Effector CD4-positive, alpha-beta T cell (primary cell): ENCODE data around the gene PAX4. TPM values are rescaled to one million over a fixed set of nuclear protein-coding genes. Genes with fewer than 3 reads are reported as not detected.
A peak's percentile ranks its signal among the peaks of the same experiment; 100 is the strongest.

ENCODE experiments used
- DNase-seq: peaks from one replicate; pipeline ENCODE4 v3.0.0-alpha.2; 2020
- total RNA-seq: gene quantifications from one replicate; lab custom pipeline; 2026; lab: John Stamatoyannopoulos, UW

PAX4 gene, protein sequence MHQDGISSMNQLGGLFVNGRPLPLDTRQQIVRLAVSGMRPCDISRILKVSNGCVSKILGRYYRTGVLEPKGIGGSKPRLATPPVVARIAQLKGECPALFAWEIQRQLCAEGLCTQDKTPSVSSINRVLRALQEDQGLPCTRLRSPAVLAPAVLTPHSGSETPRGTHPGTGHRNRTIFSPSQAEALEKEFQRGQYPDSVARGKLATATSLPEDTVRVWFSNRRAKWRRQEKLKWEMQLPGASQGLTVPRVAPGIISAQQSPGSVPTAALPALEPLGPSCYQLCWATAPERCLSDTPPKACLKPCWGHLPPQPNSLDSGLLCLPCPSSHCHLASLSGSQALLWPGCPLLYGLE
- not detected for total RNA-seq

DNA sequence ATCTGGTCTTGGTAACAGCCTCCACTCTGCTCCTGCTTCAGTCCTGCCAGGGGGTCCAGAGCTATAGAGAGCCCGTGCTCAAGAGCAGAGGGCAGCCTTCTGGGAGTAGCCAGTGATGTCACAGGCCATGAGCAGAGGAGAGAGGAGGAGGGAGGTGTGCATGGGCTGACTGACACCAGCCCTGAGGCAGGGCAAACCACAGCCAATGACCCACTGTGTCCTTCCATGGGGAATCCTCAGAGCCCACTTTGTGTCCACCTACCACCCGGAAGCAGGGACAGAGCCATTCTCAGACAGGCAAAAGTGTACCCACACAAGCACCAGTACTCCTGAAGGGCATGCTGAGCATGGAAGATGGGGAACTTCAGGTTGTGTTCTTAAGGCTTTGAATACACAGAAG lies at the start of gene PAX4:
Gene PAX4, minus strand, starts transcription at position 101 of the 400 bp plus-strand sequence. CDS start 2,214 bp downstream, outside the sequence.
- no peak for DNase-seq

DNA sequence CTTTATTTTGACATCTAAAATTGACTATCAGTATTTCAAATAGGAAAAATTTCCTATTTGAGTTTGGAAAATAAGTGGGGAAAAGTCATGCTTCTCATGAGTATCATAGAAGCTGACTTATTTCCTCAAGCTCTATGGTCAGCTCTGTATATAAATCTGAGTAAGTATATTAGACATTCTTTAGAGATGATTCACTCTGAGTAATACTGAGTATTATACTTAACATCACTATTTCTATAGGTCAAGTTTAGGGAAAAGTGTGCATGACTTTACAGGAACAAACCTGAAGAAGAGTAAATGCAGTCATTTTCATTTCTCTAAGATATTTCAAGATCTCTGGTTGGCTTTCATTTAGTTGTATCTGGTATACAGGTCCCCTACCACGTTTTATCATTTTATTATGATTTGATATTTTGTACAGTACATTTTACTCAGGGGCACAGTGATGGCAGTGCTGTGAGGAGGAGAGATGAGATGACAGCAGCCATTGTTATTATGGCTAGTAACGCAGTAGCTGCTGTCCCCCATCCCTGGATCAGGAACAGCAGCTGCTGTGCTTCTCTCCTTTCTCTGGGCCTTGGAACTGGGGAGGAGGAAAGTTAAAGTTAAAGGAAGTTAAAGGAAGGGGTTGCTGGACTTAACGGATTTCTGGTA lies 49.2 kb upstream of the PAX4 start:
- no peak for DNase-seq

DNA sequence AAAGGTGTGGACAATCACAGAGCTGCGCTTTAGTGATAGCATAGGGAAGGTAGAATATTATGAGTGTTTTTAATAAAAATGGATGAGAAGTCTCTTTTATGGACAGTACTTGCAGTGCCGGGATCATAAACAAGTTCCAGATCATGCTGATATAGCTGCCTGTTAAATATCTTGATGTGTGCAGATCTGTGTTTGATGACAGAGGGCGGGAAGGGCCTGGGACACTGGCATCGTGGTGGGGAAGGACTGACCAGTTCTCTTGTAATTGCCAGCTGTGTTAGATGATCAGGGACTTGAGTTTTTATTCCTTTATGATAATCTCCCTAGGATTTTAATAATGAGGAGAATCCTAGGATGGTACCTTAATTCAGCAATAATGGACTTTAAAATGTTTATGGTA lies 48.7 kb upstream of the PAX4 start:
- DNase-seq = no peak

DNA sequence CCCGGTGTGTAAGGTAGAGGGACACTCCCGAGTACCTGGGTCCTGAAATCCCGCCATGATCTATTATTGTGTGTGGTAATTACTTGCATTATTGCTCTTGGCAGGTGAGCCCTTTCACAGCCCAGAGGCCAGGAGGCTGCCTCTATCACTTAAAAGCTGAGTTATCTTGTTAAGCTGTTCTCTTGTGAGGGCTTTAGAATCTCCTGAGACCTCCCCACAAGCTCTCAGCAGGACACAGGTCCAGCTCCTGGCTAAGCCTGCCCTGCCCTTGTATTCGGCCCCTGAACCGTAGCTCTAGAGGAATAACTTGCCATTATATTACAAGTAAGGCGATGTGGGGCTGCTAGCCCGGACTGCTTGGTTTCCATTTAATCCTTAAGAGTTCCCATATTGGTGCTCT lies 48.0 kb upstream of the PAX4 start:
- no peak for DNase-seq

DNA sequence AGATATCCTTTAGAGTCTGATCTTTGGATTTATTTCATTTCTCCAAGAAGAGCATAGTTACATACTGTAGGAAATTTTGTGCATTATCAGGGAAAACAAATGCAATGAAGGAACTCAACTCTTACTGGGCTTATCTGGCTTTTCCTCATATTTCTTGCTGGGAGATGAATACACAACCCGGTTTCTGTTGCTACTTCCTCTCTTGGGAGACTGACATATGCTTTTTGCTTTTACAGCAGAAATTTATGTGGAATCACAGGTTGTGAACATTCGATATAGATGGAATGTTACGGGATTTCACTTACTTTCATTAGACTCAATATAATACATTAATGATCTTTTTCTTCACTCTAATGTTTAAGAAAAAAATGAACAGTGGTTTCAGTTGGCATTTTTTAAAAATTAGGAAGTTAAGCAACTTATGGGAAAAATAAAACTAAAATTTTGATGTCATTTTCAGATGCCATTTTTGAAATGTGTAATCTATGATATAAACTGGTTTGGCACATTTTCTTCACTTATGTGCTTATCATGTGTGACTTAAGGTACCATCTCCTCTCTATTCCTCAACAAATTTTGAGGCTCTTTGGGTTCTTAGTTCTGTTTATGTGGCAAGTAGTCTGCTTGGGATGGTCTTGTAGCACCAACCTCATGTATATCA lies 41.2 kb upstream of the PAX4 start:
- no peak for DNase-seq

DNA sequence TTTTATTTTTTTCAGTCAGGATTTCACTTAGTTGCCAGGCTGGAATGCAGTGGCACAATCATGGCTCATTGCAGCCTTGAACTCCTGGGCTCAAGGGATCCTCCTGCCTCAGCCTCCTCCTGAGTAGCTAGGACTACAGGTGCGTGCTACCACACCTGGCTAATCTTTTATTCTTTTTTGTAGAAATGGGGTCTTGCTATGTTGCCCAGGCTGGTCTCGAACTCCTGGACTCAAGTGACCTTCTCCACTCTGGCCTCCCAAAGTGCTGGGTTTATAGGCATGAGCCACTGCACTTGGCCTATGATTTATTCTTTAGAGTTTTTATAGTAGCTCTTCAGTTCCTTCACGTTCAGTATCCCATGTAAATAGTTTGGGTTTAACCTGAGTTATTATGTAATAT lies 39.6 kb upstream of the PAX4 start:
- DNase-seq = no peak

DNA sequence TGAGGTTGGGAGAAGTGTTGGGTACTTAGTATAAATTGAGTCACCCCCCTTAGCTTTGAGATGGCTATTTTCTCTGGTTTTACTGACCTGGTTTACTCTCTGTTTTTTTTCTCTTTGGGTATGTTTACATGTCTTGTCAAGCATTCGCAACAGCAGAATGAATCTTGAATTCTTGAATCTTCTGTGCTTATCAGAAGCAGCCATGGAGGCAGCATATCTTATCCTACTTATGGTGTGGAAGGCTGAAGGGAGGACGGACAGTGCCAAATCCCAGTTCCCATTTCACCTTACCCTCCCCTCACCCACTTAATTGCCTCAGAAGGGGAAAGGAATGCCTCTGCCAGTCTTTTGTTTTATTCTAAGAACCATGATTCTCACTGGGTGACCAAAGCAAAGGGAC lies 37.8 kb upstream of the PAX4 start:
- no peak for DNase-seq

DNA sequence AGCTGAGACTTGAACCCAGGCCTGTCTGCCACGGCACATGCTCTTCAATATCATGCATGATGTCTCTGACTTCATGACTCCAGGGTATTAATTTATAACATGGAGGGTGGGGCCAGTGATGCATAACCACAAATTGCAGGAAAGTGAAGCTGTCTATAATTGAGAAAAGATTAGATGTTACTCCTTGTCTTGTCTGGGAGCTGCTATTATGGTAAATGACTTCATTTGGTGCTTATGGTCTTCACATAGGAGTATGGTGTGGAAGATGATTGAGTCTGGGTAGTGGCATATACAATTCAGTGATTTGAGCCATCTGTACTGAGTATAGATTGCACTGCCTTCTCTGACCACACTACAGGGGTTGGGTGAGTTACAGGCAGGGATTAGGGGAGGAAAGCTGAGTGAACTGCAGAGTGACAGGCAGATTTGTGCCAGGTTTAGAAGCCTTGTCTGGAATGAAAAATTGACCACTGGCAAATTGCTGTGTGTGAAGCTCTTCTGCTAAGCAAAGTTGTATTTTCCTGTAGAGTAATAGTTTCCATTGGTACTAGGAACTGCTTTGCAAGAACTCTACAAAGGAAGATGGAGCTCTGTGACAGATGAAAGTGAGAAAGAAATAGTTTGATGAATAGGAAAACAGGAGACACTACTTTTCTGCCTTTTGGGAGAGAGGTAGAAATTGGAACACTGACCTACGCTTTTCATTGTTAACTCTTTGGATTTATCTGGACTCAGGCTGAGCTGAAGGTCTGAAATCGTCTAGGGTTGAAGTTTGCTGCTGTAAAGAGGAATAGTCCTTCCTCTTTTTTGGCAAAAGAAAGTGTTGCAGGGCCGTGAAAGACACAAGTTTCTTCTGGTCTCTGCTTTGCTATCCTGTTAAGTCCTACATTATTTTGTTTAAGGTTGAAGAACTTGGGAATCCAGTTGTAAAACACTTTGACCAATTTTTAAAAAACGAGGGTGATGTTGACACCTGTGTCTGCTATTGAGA lies 36.8 kb upstream of the PAX4 start:
- DNase-seq = no peak

DNA sequence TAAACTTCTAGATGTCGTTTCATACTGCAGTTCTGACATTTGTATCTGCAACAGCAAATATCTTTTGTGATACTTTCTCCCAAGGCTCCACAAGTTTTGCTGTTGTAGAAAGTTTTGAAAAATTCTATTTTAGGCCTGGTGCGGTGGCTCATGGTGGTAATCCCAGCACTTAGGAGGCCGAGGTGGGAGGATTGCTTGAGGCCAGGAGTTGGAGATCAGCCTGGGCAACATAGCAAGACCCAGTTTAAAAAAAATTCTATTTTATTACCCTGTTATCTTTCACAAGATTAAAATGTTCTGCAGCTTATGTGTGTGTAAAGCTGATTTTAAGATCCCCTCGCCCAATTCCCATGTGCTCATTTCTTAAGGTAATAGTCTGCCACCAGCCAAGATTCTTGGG lies 35.5 kb upstream of the PAX4 start:
- no peak for DNase-seq

DNA sequence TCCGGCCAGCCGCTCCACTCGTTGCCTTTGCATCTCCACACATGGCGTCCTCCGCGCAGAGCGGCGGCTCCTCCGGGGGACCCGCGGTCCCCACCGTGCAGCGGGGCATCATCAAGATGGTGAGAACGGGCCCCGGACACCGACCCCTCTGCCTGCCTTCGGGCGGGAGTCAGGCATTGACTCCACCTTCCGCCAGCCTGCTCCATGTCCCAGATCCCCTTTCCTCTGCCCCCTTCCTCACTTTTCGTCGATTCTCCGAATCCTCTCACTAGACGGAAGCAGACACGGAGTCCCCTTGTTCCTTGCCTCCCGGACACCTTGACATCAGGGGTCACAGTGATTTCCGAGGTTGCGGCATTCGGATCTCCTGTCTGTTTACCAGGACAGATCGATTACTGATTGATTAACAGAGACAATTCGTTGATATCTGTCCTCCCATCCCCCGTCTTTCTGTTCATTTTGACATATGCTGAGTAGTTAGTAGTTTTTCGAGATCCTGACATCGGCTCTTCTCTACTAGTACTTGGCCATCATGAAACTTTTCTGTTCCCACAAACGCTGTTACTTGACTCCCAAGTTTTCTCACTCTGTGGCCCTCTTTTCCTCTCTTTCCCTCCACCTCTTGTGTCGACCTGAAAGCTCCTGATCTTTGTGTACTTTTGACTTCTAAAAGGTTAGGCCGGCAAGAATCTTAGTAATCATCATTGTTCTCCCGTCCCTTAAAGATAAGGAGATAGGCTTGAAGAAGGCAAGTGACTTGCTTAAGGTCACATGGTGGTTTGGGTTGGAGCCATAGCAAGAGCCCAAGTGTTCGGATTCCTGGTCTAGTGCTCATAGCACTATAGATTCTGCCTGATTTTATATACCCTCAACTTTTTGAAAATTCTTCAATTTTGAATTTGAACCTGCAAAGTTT lies 34.6 kb upstream of the PAX4 start:
- no peak for DNase-seq

DNA sequence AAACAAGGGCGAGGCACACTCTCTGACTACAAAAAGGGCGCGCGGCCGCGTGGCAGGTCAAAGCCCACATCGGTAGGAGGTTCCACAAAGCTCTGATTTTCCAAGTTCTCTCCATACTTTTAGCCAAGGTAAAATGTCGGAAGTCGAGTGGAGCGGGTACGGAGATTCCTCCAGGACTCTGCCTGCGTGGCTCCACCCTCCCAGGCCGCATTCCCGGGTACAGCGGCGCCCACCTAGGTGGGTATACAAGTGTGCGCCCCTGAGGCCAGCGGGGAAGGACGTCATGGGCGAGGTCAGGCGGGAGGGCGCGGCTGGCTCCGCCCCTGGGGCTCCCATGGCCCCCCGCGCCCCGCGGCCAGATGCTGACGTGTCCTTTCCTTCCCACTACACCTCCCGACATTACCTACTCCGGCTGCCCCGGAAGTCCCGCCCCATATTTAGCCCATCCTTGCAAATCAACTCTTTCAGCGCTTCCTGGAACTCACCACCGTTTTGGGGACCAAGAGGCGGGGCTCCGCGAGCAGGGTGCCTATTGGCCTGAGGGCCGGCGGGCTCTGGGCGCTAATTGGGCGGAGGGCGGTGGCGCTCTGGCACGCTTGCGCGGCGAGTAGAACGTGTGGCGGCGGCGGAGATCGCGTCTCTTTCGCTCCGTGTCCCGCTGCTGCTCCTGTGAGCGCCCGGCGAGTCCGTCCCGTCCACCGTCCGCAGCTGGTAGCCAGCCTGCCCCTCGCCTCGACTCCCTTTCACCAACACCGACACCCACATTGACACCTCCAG lies 33.8 kb upstream of the PAX4 start, which contains the start of gene SND1:
Gene SND1, plus strand, starts transcription at position 639 of the 777 bp plus-strand sequence. CDS start 180 bp downstream, outside the sequence.
- DNase-seq = peak; percentile 98

DNA sequence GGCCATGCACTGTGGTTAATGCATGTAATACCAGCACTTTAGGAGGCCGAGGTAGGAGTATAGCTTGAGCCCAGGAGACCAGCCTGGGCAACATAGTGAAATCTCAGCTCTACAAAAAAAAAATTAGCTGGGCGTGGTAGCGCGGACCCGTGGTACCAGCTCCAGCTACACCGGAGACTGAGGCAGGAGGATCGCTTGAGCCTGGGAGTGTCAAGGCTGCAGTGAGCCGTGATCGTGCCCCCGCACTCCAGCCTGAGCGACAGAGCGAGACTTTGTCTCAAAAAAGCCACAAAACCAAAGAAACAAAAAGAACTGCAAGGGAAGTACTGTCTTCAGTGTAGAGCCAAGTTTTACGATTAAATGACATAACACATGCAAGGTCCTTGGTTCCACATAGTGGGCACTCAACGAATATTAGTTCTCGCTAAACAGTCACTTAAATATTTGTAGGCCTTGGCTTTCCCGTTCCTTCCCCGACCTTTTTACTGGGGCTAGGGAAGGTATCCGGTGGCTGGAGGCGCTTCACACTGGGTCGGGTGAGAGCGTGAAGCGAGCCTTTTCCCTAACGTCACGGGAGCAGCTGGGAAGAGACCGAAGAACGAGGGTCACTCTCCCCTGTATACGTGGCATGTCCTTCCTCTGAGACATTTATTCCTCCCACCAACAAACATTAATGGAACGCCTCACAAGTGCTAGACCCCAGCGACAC lies 33.1 kb upstream of the PAX4 start:
- DNase-seq = no peak

DNA sequence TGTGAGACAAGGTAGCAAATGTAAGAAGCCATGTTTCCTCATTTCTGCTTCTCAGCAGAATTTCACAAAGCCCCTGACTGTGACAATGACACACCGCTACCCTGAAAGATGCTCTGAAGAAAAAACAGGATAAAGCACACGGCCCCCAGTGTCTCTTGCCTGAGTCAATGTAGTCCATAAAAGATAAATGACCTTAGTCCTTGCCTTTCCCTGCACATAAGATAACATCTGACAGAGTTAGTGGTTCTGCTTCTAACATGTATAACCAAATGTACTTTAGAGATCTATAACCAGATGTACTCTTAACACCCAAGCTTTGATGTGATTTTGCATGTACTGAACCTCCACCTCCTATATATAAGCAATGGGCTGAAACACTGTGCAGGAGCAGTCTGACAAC lies 31.0 kb upstream of the PAX4 start:
- DNase-seq = no peak

DNA sequence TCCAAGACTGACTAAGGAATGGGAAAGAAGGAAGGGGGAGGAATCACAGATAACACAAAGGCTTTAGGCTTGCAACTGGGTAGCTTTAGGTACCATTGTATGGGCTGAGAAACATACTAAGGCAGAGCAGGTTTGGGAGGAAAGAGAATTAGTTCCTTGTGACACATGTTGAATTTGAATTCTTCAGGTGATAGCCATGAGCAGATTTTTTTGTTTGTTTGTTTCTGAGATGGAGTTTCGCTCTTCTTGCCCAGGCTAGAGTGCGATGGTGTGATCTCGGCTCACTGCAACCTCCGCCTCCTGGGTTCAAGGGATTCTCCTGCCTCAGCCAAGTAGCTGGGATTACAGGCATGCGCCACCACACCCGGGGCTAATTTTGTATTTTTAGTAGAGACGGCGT lies 29.7 kb upstream of the PAX4 start:
- no peak for DNase-seq

DNA sequence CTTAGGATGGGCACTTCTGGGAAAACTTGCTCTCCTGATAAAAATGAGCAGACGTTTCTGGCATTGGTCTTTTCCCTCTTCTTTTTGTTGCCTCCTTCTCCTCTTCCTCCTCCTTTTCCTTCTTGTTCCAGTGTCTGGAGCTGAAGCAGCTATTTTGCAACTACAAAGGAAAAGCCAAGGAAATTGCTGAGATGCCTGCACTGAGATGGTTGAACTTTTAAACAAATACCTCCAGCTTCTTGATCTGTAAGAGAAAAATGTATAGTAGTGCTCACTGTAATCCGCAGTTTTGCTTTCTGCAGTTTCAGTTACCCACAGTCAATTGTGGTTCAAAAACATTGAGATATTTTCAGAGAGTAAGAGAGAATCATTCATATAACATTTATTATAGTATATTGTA lies 26.5 kb upstream of the PAX4 start:
- no peak for DNase-seq

DNA sequence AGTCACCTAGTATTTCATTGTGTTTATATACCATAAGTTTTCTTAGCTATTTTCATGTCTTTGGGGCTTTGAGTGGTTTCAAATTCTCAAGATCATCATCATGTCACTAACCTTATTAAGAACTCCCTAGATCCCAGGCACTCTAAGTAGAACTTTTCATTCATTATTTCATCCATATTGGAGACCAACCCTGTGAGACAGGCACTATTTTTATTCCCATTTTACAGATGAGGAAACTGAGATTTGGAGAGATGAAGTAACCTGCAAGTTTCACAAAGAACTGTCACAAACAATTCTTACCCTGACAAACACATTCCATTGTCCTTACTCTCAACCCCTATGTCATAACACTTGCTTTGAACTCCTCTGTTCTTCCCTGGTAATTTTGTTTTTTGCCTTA lies 20.3 kb upstream of the PAX4 start:
- no peak for DNase-seq

DNA sequence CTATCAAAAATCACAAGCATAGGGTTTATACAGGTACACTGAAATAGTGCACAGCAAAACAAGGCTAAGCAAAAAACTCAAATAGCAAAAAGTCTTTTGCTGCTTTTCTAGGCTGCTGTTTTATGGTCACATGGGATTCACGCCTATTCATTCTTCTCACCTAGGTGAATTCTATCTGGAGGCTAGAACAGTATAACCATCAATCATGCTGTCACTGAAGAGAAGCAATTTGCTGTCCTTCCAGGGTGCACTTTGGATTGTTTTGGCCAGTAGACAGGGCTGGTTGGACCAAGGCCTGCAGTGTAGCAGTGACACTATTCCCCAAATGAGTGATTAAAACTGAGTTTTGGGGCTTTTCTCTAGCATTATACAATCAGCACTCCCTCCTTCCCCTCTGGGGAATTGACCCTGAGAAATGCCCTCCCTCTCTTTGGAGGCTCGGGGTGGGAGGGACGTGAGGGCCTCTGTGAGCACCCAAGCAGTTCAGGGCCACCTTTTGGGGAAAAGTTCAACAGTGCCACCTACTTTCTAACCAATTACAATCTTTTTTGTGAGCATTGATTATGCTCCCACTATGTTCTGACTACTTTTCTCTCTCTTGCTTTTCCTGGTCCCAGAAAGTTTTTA lies 17.8 kb upstream of the PAX4 start:
- no peak for DNase-seq

DNA sequence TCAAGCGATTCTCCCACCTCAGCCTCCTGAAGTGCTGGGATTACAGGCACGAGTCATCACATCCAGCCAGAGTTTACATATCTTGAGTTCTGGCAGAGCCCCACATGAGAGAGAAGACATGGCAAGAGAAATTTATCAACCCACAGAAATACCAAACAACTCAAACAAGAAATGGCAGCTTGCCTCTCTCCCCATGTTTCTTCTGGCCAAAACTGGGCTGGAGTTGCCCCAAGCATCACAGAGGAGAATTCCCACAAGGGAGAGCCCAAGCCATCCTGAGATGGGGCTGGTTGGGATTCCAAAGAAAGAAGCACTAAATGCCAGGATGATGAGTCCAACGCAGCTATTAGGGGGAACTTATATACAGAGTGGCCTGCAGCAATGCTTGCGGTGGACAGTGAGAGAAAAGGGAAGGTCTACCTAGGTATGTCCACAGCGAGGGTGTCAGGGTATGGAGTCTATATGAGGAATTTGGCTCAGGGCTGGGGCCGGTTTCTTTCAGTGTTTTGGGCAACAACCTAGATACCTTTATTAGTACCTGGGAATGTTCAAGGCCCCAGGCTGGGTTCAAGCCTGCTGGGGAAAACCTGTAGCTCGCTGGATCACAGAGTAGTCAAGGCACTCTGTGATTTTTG lies 14.5 kb upstream of the PAX4 start:
- no peak for DNase-seq

DNA sequence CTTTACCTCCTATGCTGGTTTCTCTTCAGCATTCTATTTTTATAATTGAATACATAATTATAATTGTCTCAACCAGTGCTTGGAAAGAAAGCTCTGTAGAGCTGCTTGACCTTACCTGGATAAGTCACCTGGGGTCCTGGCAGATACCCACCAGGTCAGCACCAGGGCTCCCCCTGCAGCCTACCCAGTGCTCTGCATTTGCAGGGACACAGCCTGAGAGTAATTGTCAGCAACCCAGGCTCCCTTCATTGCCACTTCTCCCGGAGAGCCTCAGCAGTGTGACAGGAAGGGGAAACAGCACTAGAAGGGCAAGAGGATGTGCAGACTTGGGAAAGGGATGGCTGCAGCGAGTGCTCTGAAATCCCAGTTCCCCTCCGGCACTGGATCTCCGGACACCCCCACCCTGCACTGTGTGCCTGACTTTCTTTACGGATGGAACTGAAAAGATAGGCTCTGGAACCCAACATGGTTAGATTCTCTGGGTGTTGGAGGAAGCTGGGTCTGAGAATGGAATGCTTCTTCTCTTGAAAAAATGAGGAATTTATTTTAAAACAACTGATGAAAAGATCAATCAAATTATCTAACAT lies 11.4 kb upstream of the PAX4 start:
- DNase-seq = no peak
